HG02885 (cell line): ENCODE measurements around the gene SLX4IP.

Source experiments
- ATAC-seq: cut with Tn5 transposase; IDR thresholded peaks from one replicate; pipeline ENCODE4 v1.9.1; 2021; ENCODE audit warnings: mild to moderate bottlenecking; ENCODE audit not compliant: unreplicated experiment, poor library complexity

The SLX4IP gene

GRCh38 chr20:10654250-10654610 lies 219.1 kb downstream of the SLX4IP start:
- ATAC-seq = no peak

DNA sequence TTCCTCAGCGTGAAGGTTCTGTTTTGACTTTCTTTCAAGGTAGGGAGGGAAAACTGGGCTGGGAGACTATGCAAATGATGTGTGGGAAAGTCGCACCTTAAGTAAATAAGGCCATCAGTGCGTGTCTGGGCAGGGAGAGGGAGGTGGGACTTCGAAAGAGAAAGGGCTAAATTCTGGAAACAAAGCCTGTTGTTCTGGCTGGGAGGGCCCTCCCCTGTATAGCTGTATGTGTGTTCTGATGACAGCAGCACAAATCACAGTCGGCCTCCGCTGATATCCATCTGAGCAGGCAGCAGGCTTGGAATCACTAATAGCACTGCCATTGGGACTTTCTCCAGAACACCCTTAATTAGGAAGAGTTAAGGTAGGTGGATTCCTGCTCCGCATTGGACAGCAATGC lies 219.5 kb downstream of the SLX4IP start:
- peak; percentile 75 for ATAC-seq

DNA sequence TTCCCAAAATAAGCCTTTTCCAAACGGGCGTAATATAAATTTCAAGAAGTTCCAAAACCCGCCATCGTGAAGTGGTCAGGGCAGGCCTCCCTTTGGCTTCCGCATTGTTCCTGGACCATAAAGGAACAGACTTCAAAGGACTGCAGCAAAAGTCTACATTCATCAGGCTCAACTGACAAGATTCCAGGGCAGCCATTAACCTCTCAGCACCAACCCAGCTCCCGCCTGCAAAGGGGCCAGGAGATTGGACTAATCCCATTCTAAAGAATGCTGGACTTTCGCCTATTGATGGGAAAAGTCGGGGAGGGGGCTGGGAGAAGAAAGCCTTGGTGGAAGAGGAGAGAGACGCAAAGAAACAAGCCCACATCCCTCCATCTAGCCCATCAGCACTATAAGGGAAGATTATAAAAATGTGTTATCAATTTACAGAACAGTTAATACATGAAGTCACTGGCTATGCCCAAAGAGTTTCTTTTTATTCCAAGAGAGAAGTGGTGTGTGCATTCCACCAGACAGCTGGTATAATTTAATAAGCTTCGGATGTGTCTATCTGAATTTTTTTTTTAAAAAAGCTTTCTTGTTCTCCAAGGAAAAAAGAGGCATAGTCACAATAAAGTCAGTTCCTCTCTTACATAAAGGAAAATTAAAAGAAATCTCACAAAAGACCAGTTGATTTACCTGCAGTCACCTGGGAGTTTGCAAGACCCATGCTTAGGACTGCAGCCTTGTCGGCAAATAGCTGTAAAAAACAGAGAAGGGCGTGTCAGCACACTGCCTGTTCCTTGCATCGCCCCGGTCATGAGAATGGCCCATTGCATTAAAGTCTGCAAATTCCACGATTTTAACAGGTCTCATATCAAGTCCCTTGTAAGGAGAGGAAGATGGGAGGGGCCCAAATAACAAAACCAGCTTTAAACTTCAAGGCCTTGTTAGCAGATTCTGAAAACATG lies 220.9 kb downstream of the SLX4IP start:
- ATAC-seq = no peak

DNA sequence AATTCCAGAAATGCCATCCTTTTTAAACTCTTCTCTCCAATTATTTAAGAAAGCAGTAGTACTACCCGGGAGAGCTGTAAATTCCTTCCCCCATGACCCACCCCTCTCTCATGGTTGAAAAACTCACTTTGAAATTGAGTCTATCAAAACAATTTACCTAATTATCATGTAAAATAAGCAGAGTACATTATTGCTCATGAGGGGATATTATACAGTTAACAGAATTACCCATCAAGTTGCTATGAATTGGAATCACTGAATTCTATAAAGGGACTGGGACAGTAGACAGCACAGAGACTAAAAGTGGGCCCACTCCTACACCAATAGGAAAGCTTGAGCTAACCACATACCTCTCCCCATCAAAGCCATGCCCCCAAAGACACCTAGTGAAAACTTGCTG lies 222.3 kb downstream of the SLX4IP start:
- no peak for ATAC-seq

DNA sequence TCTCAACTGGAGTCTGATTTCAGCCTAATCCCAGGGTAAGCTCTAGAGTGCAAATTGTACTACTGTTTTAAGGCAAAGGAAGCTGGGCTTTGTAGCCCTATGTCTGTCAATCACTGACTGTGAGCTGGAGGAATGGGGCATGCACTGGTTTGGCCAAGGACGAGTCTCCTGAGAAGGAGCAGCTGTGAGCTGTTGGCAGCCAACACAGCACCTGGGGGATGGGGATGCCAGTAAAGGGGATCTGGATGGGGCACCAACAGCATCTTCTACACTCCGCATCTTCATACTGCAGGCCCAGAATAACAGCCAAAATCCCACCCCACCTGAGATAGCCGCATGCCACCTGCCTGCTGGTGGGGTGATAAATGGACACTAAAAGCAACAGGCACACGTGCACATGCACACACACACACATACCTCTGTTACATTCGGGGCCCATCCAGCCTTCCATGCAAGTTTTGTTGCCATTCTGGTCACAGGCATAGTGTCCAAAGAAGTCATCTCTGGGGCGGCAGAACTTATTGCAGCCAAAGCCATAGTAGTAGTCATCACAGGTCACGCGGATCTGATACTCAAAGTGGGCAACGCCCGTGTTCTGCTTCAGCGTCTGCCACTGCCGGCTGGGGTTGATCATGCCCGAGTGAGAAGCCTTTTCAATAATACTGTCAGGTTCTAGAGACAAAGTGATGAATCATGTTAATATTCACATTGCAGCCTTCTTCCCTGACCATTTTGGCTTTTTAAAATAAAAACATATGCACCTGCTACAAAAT lies 223.1 kb downstream of the SLX4IP start:
- no peak for ATAC-seq

- ATAC-seq = no peak
Measured at GRCh38 chr20:10658876-10659632, 223.9 kb downstream of the SLX4IP start.

DNA sequence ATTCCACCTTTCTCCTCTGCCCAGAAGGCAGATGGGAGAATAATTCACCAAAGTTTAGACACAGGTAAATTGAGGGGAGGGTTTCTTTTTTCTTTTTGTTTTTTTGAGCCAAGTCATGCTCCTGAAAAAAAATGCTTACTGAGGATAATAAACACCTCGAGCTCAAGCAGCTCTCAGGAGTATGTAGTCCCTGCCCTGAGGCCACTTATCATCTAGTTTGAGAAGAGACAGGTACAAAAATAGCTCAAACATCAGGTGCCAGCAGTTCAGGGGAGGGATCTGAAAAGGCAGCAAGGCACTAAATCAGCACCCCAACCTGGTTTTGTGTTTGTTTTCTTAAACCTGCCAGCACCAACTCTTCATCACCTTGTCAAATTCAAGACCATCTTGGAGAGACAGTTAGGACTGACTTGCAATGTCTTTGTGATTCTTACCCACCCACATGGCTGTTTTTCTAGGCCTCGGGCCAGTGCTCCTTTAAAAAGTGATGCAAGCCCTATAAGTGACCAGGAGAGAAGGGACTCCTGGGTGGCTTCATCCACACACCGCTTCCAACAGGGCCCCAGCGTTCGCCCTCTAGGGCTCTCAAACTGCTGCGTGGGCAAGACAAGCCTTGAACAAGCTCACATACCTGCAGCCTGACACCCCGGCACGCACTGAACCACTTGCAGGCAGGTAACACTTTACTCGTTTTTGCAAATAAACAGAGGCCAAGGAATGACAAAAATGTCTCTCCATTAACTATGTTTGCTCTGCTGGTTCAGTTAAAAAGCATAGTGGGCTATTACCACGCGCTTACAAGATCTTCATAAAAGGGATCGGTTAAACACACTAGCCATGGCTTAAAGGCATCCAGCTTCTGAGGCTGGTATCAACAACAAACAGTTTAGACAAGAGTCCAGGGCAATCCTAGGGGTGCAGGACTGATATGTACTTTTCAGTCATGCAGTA lies 224.8 kb downstream of the SLX4IP start:
- ATAC-seq = no peak

DNA sequence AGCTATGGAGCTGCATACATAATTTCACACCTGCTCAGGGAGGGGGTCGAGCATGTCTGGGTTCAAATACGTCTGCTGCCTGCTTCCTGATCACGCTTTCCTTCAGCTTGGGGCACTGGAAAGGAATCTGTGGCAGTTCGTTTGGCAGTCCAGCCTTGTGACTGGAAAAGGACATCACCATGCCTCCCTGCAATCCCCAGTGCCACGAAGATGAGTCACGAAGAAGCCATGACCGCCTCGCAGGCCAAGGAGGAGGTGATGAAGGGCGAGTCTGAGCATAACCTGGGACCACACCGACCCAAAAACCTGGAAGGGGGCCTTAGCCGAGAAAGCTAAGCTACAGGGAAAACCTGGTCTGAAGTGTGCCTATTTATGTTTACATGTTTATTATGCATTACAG lies 225.6 kb downstream of the SLX4IP start:
- no peak for ATAC-seq

- no peak for ATAC-seq
Measured at GRCh38 chr20:10661261-10661660, 226.2 kb downstream of the SLX4IP start.

DNA sequence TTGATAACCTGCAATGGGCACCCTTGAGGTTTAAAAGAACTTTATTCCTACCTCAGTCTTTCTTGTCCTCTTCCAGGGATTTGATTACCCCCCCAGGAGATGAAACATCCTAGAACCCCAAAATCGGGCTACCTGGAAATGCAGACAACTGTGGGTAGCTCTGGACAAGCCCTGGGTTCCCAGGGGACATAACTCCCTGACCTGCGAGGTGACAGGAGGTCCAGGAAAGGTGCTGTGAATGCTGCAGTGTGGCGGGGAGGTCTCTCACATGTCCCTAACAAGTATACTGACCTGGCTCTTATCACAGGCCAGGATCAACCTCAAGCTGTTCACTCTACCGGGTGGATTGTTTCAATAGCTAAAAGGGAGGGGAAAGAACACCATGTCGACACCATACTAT lies 227.0 kb downstream of the SLX4IP start:
- ATAC-seq = no peak

- ATAC-seq = no peak
Measured at GRCh38 chr20:10662661-10663458, 227.8 kb downstream of the SLX4IP start.

DNA sequence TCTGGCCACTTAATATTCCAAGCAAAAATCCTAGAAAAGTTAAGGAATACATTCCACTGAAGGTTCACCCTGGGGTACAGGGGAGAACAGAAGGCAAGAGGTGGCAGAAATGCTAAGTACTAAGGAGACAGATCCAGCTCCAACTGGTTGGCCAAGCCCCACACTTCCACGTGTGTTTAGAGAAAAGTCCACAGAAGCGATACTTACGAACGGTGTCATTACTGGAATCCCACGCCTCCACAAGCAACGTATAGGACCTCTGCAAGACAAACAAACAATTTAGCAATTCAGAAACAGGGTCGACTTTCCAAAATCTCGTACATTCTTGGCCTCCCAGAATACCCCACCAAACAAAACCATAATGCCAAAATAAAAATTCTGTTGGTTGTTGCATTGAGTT lies 228.7 kb downstream of the SLX4IP start:
- no peak for ATAC-seq

GRCh38 chr20:10665027-10665561 lies 230.0 kb downstream of the SLX4IP start:
- no peak for ATAC-seq

- ATAC-seq = no peak
Measured at GRCh38 chr20:10665791-10666190, 230.7 kb downstream of the SLX4IP start.

DNA sequence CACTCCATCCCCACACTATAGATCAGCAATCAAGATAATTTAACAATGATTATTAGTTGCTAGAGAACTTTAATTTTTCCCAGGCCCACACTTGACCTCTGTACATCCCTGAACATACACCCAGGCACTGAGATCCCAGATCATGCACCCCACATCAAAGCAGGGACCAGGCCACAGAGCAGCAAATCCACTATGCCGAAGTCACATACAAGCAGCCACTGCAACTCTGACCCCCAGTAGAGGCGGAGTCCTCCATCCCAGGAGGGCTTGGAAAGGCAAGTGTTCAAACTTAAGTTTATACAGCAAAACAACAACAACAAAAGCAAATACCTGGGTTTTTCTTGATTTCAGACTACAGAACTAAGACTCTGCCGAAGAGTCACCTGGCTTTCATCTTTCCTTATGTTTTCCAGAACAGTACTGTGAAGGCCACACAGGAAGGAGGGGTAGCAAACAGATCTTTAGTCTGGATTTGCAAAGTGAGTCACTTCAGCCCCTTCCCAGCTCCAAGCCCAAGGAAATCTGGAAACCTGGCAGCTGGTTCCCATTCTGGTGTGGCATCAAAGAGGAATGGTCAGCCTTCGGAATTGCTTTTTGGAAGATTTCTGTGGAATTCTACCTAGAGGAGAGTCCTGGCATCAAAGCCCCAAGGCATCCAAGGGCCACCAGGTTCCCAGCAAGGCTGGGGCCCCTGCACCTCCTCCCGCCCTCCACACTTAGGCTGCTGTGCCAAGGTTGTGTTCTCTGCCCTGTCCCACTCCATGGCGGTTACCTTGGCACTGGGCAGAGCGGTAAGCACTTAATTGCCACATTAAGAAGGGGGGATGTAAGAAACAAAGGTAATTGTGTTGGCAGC lies 231.3 kb downstream of the SLX4IP start:
- ATAC-seq = no peak

GRCh38 chr20:10667077-10667401 lies 231.9 kb downstream of the SLX4IP start:
- no peak for ATAC-seq

GRCh38 chr20:10667560-10668167 lies 232.6 kb downstream of the SLX4IP start:
- ATAC-seq = no peak
